HepG2 (cell line): Measurements from ENCODE around the gene IRGM. TPM values are rescaled to one million over a fixed set of nuclear protein-coding genes. Genes with fewer than 3 reads are reported as not detected.
A peak's percentile ranks its signal among the peaks of the same experiment; 100 is the strongest.

Experiments used
- ATF4 ChIP-seq, 2 experiments: fragments of 450-650 bp in 1 of 2; sonication (generic) in 1 of 2; formaldehyde crosslinking; IDR thresholded peaks; 2 replicates each; pipeline versions ENCODE4 v1.5.0 to v1.8.0; 2020 to 2022; ENCODE audit warnings: mild to moderate bottlenecking in 1 of 2, missing genetic modification reagents in 1 of 2
- CENPX ChIP-seq: sonication (generic); formaldehyde crosslinking; IDR thresholded peaks from 2 replicates; pipeline ENCODE4 v1.9.0; 2021; ENCODE audit warnings: mild to moderate bottlenecking, missing genetic modification reagents, moderate library complexity
- CERS6 ChIP-seq: sonication (generic); formaldehyde crosslinking; IDR thresholded peaks from 2 replicates; pipeline ENCODE4 v1.5.0; 2020; ENCODE audit warnings: missing genetic modification reagents
- GATAD1 ChIP-seq: IDR thresholded peaks from 2 replicates; pipeline ENCODE4 v1.6.1; 2016; ENCODE audit warnings: missing genetic modification reagents, missing compliant biosample characterization
- HMG20B ChIP-seq: conservative IDR thresholded peaks from 2 replicates; pipeline ENCODE4 v1.6.1; 2016; ENCODE audit warnings: missing genetic modification reagents, missing compliant biosample characterization
- HNRNPH1 ChIP-seq: fragments of 200-400 bp; formaldehyde crosslinking; optimal IDR thresholded peaks from 2 replicates; pipeline ENCODE3; 2017; ENCODE audit warnings: mild to moderate bottlenecking, low read depth, low read length
- IKZF1 ChIP-seq: fragments of 450-650 bp; IDR thresholded peaks from 2 replicates; pipeline ENCODE4 v1.7.1; 2016
- IRF2 ChIP-seq: IDR thresholded peaks from 2 replicates; pipeline ENCODE4 v1.6.1; 2018; ENCODE audit warnings: missing genetic modification reagents, missing compliant biosample characterization
- KLF6 ChIP-seq: IDR thresholded peaks from 2 replicates; pipeline ENCODE4 v1.8.0; 2016; ENCODE audit warnings: missing biosample characterization, missing genetic modification reagents
- LCORL ChIP-seq, 2 experiments: fragments of 450-650 bp in 1 of 2; sonication (generic) in 1 of 2; formaldehyde crosslinking in 1 of 2; IDR thresholded peaks; 2 replicates each; pipeline versions ENCODE4 v1.5.0 to v1.6.1; 2017 to 2020; ENCODE audit warnings: antibody characterized with exemption in 1 of 2, missing genetic modification reagents in 1 of 2
- MED13 ChIP-seq: sonication (generic); formaldehyde crosslinking; IDR thresholded peaks from 2 replicates; pipeline ENCODE4 v1.5.0; 2020; ENCODE audit warnings: missing genetic modification reagents
- MEF2D ChIP-seq: sonication (generic); formaldehyde crosslinking; IDR thresholded peaks from 2 replicates; pipeline ENCODE4 v1.5.1; 2020; ENCODE audit warnings: mild to moderate bottlenecking, missing genetic modification reagents
- MYNN ChIP-seq: sonication (generic); formaldehyde crosslinking; IDR thresholded peaks from 2 replicates; pipeline ENCODE4 v1.4.0; 2020; ENCODE audit warnings: mild to moderate bottlenecking, low read depth, missing genetic modification reagents
- NFE2L2 ChIP-seq: fragments of 150-350 bp; IDR thresholded peaks from 2 replicates; pipeline ENCODE4 v1.6.1; 2014; ENCODE audit warnings: low read length
- NFKBIZ ChIP-seq: IDR thresholded peaks from 2 replicates; pipeline ENCODE4 v1.6.1; 2018; ENCODE audit warnings: missing genetic modification reagents, missing compliant biosample characterization
- POLR2G ChIP-seq: fragments of 200-400 bp; formaldehyde crosslinking; IDR thresholded peaks from 2 replicates; pipeline ENCODE4 v1.6.1; 2018; ENCODE audit warnings: mild to moderate bottlenecking, low read depth, low read length, moderate library complexity
- RELA ChIP-seq: sonication (generic); formaldehyde crosslinking; IDR thresholded peaks from 2 replicates; pipeline ENCODE4 v1.4.0; 2020; ENCODE audit warnings: missing genetic modification reagents
- SAFB2 ChIP-seq: sonication (generic); formaldehyde crosslinking; IDR thresholded peaks from 2 replicates; pipeline ENCODE4 v1.5.1; 2020; ENCODE audit warnings: missing genetic modification reagents, low read depth, mild to moderate bottlenecking, borderline replicate concordance
- SETDB1 ChIP-seq: sonication (generic); formaldehyde crosslinking; IDR thresholded peaks from 2 replicates; pipeline ENCODE4 v1.5.1; 2020; ENCODE audit warnings: missing genetic modification reagents, mild to moderate bottlenecking, borderline replicate concordance
- TP53 ChIP-seq: sonication (generic); formaldehyde crosslinking; conservative IDR thresholded peaks from 2 replicates; pipeline ENCODE4 v1.4.0; 2020; ENCODE audit warnings: missing genetic modification reagents
- ZNF343 ChIP-seq: sonication (generic); formaldehyde crosslinking; IDR thresholded peaks from 2 replicates; pipeline ENCODE4 v1.4.0; 2020; ENCODE audit warnings: mild to moderate bottlenecking, missing genetic modification reagents
- ZNF652 ChIP-seq: IDR thresholded peaks from 2 replicates; pipeline ENCODE4 v1.6.1; 2016; ENCODE audit warnings: low read depth, borderline replicate concordance
- polyA plus RNA-seq, 8 experiments: library from polyadenylated mRNA; depleted of rRNA in 3 of 8; stranded (reverse) in 7 of 8; unstranded in 1 of 8; fragments of >200 nt; fragmentation: Illumina TruSeq in 4 of 8; extraction: Trizol in 4 of 8; gene quantifications; 2 replicates each; pipeline versions ENCODE4 v1.2.1 to v1.2.3, GENCODE V29; 2011 to 2016; ENCODE audit warnings: low read depth in 4 of 8, missing spikeins in 1 of 8, mixed read lengths in 1 of 8; ENCODE audit not compliant: insufficient read depth in 1 of 8
- total RNA-seq, 5 experiments: library from RNA; depleted of rRNA; stranded (reverse); fragments of >200 nt; fragmentation: Illumina TruSeq; extraction: Trizol; gene quantifications; 2 replicates each; pipeline ENCODE4 v1.2.3, GENCODE V29; 2016; ENCODE audit warnings: low read depth in 1 of 5
- TF ChIP-seq, protein P1 (sequence below): sonication (generic); formaldehyde crosslinking; IDR thresholded peaks from 2 replicates; pipeline ENCODE4 v1.4.0; 2020; ENCODE audit warnings: missing genetic modification reagents
- TF ChIP-seq, protein P2 (sequence below): sonication (generic); formaldehyde crosslinking; conservative IDR thresholded peaks from 2 replicates; pipeline ENCODE4 v1.8.0; 2022; ENCODE audit warnings: low read depth, missing genetic modification reagents
- TF ChIP-seq, protein P3 (sequence below): sonication (generic); formaldehyde crosslinking; IDR thresholded peaks from 2 replicates; pipeline ENCODE4 v1.4.0; 2020; ENCODE audit warnings: missing genetic modification reagents, low read depth, mild to moderate bottlenecking, borderline replicate concordance

Gene IRGM
- total and polyA plus RNA-seq, 2 of the 13 experiments (the other 11 are each of a cell fraction or from before 2014, with no cell fraction given): not detected

DNA sequence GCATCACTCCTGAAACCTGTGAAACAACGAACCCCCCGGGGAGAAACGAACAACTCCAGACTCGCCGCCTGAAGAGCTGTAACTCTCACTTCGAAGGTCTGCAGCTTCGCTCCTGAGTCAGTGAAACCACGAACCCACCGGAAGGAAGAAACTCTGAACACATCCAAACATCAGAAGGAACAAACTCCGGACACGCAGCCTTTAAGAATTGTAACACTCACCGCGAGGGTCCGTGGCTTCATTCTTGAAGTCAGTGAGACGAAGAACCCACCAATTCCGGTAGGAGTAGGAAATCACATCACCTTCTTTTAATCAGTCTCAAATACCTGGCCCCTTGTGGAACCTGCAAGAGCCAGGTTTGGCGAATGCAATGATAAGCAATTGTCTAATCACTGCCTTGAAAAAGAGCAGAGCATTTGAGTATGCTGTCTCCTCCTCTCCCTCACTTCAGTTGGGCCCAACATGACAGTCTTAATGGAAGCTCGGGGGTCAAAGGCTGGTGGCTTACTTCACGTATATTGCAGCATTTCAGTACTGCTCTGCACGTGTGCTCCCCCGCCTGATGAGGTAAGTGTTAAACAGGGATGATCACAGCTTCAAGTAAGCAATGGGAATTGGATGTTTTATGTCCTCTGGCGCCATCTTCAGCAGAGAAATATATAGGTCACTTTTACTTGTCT is 473 bp downstream of the IRGM start (continued):
- TF ChIP-seq, protein P1, sequence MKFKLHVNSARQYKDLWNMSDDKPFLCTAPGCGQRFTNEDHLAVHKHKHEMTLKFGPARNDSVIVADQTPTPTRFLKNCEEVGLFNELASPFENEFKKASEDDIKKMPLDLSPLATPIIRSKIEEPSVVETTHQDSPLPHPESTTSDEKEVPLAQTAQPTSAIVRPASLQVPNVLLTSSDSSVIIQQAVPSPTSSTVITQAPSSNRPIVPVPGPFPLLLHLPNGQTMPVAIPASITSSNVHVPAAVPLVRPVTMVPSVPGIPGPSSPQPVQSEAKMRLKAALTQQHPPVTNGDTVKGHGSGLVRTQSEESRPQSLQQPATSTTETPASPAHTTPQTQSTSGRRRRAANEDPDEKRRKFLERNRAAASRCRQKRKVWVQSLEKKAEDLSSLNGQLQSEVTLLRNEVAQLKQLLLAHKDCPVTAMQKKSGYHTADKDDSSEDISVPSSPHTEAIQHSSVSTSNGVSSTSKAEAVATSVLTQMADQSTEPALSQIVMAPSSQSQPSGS: peak; percentile 75; the same call in 1 of the 2 replicates
- TF ChIP-seq MEF2D (no peak), HNRNPH1 (no peak), GATAD1 (CRISPR knock-in tag) (no peak), POLR2G (no peak), NFE2L2 (no peak), IKZF1 (no peak), MYNN (CRISPR knock-in tag) (no peak), KLF6 (CRISPR knock-in tag) (0 out of 2 replicates have a peak, but pooled peaks have one; percentile 41), LCORL (IDR thresholded peaks at IDR 0.05) (no peak), LCORL (CRISPR knock-in tag; IDR thresholded peaks at IDR 0.05) (no peak), ZNF343 (CRISPR knock-in tag) (no peak), RELA (CRISPR knock-in tag) (no peak), CERS6 (CRISPR knock-in tag) (no peak), TP53 (CRISPR knock-in tag) (no peak), SETDB1 (CRISPR knock-in tag) (no peak), MED13 (CRISPR knock-in tag) (no peak), ATF4 (CRISPR knock-in tag; IDR thresholded peaks at IDR 0.05) (no peak), HMG20B (CRISPR knock-in tag) (no peak), CENPX (no peak), SAFB2 (CRISPR knock-in tag) (no peak), ZNF652 (peak; percentile 82), IRF2 (CRISPR knock-in tag) (no peak), NFKBIZ (CRISPR knock-in tag) (no peak)
- TF ChIP-seq, protein P2, sequence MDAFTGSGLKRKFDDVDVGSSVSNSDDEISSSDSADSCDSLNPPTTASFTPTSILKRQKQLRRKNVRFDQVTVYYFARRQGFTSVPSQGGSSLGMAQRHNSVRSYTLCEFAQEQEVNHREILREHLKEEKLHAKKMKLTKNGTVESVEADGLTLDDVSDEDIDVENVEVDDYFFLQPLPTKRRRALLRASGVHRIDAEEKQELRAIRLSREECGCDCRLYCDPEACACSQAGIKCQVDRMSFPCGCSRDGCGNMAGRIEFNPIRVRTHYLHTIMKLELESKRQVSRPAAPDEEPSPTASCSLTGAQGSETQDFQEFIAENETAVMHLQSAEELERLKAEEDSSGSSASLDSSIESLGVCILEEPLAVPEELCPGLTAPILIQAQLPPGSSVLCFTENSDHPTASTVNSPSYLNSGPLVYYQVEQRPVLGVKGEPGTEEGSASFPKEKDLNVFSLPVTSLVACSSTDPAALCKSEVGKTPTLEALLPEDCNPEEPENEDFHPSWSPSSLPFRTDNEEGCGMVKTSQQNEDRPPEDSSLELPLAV (CRISPR knock-in tag): no peak
- TF ChIP-seq, protein P3, sequence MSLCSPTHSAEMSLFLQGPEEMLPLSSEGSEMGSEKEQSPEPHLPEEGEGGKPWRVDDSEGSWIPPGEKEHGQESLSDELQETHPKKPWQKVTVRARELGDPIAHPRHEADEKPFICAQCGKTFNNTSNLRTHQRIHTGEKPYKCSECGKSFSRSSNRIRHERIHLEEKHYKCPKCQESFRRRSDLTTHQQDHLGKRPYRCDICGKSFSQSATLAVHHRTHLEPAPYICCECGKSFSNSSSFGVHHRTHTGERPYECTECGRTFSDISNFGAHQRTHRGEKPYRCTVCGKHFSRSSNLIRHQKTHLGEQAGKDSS: no peak
